ENCODE measurements around the gene LIMS1.

LIMS1 gene

GRCh38 chr2:108614043-108614545 is 79.8 kb downstream of the LIMS1 start:
- TF ChIP-seq FOXM1 (IDR thresholded peaks at IDR 0.05; ENCODE audit: borderline replicate concordance, low read depth) = no peak
- no peak for TF ChIP-seq MAX (IDR thresholded peaks at IDR 0.05)
- no peak for TF ChIP-seq NFIC (IDR thresholded peaks at IDR 0.05)
- TF ChIP-seq YY1 (IDR thresholded peaks at IDR 0.05; ENCODE audit: low read depth) = no peak
- TF ChIP-seq EGR1 (IDR thresholded peaks at IDR 0.05) = no peak
- no peak for TF ChIP-seq ZBTB7A (IDR thresholded peaks at IDR 0.05; ENCODE audit: low read depth)
- no peak for TF ChIP-seq CREB1 (IDR thresholded peaks at IDR 0.05; ENCODE audit: low read depth)
- no peak for TF ChIP-seq CEBPB (IDR thresholded peaks at IDR 0.05)
- no peak for TF ChIP-seq RAD21 (IDR thresholded peaks at IDR 0.05; ENCODE audit: low read depth)
- no peak for TF ChIP-seq USF1 (IDR thresholded peaks at IDR 0.05)
- TF ChIP-seq TCF12 (IDR thresholded peaks at IDR 0.05; ENCODE audit: low read depth) = no peak
- no peak for TF ChIP-seq TAF1 (IDR thresholded peaks at IDR 0.05; ENCODE audit: low read depth)
- TF ChIP-seq EP300 (IDR thresholded peaks at IDR 0.05; ENCODE audit: borderline replicate concordance) = no peak
- TF ChIP-seq REST (IDR thresholded peaks at IDR 0.05; ENCODE audit: low read depth) = no peak
- no peak for TF ChIP-seq TEAD4 (IDR thresholded peaks at IDR 0.05)

GRCh38 chr2:108614659-108615058 is 80.4 kb downstream of the LIMS1 start:
- no peak for TF ChIP-seq EGR1 (IDR thresholded peaks at IDR 0.05)
- TF ChIP-seq TAF1 (IDR thresholded peaks at IDR 0.05; ENCODE audit: low read depth) = no peak
- TF ChIP-seq TCF12 (IDR thresholded peaks at IDR 0.05; ENCODE audit: low read depth) = no peak
- TF ChIP-seq NFIC (IDR thresholded peaks at IDR 0.05) = no peak
- TF ChIP-seq REST (IDR thresholded peaks at IDR 0.05; ENCODE audit: low read depth) = no peak
- no peak for TF ChIP-seq MAX (IDR thresholded peaks at IDR 0.05)
- no peak for TF ChIP-seq EP300 (IDR thresholded peaks at IDR 0.05; ENCODE audit: borderline replicate concordance)
- TF ChIP-seq ZBTB7A (IDR thresholded peaks at IDR 0.05; ENCODE audit: low read depth) = no peak
- no peak for TF ChIP-seq CEBPB (IDR thresholded peaks at IDR 0.05)
- TF ChIP-seq USF1 (IDR thresholded peaks at IDR 0.05) = no peak
- TF ChIP-seq YY1 (IDR thresholded peaks at IDR 0.05; ENCODE audit: low read depth) = no peak
- TF ChIP-seq TEAD4 (IDR thresholded peaks at IDR 0.05) = no peak
- TF ChIP-seq RAD21 (IDR thresholded peaks at IDR 0.05; ENCODE audit: low read depth) = no peak
- TF ChIP-seq CREB1 (IDR thresholded peaks at IDR 0.05; ENCODE audit: low read depth) = no peak
- TF ChIP-seq FOXM1 (IDR thresholded peaks at IDR 0.05; ENCODE audit: borderline replicate concordance, low read depth) = no peak

- no peak for TF ChIP-seq ZBTB7A (IDR thresholded peaks at IDR 0.05; ENCODE audit: low read depth)
- no peak for TF ChIP-seq MAX (IDR thresholded peaks at IDR 0.05)
- no peak for TF ChIP-seq TEAD4 (IDR thresholded peaks at IDR 0.05)
- no peak for TF ChIP-seq NFIC (IDR thresholded peaks at IDR 0.05)
- no peak for TF ChIP-seq TCF12 (IDR thresholded peaks at IDR 0.05; ENCODE audit: low read depth)
- no peak for TF ChIP-seq CEBPB (IDR thresholded peaks at IDR 0.05)
- no peak for TF ChIP-seq RAD21 (IDR thresholded peaks at IDR 0.05; ENCODE audit: low read depth)
- TF ChIP-seq FOXM1 (IDR thresholded peaks at IDR 0.05; ENCODE audit: borderline replicate concordance, low read depth) = no peak
- TF ChIP-seq USF1 (IDR thresholded peaks at IDR 0.05) = no peak
- no peak for TF ChIP-seq YY1 (IDR thresholded peaks at IDR 0.05; ENCODE audit: low read depth)
- TF ChIP-seq CREB1 (IDR thresholded peaks at IDR 0.05; ENCODE audit: low read depth) = no peak
- TF ChIP-seq TAF1 (IDR thresholded peaks at IDR 0.05; ENCODE audit: low read depth) = no peak
Measured at GRCh38 chr2:108615480-108616090, 81.3 kb downstream of the LIMS1 start.

- TF ChIP-seq CREB1 (IDR thresholded peaks at IDR 0.05; ENCODE audit: low read depth) (no peak), NFIC (IDR thresholded peaks at IDR 0.05) (no peak), FOXM1 (IDR thresholded peaks at IDR 0.05; ENCODE audit: borderline replicate concordance, low read depth) (no peak), TEAD4 (IDR thresholded peaks at IDR 0.05) (no peak), EP300 (IDR thresholded peaks at IDR 0.05; ENCODE audit: borderline replicate concordance) (no peak), RAD21 (IDR thresholded peaks at IDR 0.05; ENCODE audit: low read depth) (no peak), TCF12 (IDR thresholded peaks at IDR 0.05; ENCODE audit: low read depth) (no peak), ZBTB7A (IDR thresholded peaks at IDR 0.05; ENCODE audit: low read depth) (no peak), EGR1 (IDR thresholded peaks at IDR 0.05) (no peak)
Measured at GRCh38 chr2:108616318-108616717, 82.0 kb downstream of the LIMS1 start.

All from Ishikawa (cell line).